Measurements from ENCODE around the gene WAS.
"Not testable (repeated sequence)": the region's sequence is repeated elsewhere in the genome, so short reads cannot be mapped to it uniquely, and the experiment has no call there.

WAS gene

DNA sequence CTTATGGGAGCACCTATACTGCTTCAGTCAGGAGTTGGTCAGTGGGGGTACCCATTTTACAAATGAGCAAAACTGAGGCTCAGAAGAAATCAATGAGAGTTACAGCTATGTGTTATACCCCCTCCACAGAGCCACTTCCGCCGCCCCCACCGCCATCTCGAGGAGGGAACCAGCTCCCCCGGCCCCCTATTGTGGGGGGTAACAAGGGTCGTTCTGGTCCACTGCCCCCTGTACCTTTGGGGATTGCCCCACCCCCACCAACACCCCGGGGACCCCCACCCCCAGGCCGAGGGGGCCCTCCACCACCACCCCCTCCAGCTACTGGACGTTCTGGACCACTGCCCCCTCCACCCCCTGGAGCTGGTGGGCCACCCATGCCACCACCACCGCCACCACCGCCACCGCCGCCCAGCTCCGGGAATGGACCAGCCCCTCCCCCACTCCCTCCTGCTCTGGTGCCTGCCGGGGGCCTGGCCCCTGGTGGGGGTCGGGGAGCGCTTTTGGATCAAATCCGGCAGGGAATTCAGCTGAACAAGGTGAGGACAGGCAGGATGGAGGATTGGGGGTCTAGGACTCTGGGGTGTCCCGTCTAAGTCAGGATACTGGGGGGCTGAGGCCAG, 5.0 kb downstream of the WAS start:
- Histone ChIP-seq H3K36me3 (ENCODE audit: control insufficient read depth, low read depth, low read length) (no peaks in the 10 kb centered on the region), H3K27ac (ENCODE audit: low read length) (no peak overlapping the region), H3K27me3 (ENCODE audit: control insufficient read depth, insufficient read depth, low read length) (no peaks in the 10 kb centered on the region), H3K9ac (ENCODE audit: low read length) (no peak overlapping the region), H3K4me1 (ENCODE audit: control insufficient read depth, low read depth, low read length) (no peaks in the 10 kb centered on the region), H3K9me3 (ENCODE audit: control insufficient read depth, low read depth, low read length) (peaks cover 5% of the 10 kb centered on the region), H3K4me3 (ENCODE audit: low read length) (no peak overlapping the region)

- no peaks in the 10 kb centered on the region for H3K4me1 ChIP-seq (ENCODE audit: control insufficient read depth, low read depth, low read length)
- H3K36me3 ChIP-seq (ENCODE audit: control insufficient read depth, low read depth, low read length): no peaks in the 10 kb centered on the region
- H3K9ac ChIP-seq (ENCODE audit: low read length): no peak overlapping the region
These were observed 5.8 kb downstream of the WAS start for GRCh38 chrX:48689208-48689920.

GRCh38 chrX:48691746-48692145, 8.1 kb downstream of the WAS start:
- H3K9me3 ChIP-seq (ENCODE audit: control insufficient read depth, low read depth, low read length); H3K4me1 ChIP-seq (ENCODE audit: control insufficient read depth, low read depth, low read length); H3K27ac ChIP-seq (ENCODE audit: low read length); H3K9ac ChIP-seq (ENCODE audit: low read length); H3K36me3 ChIP-seq (ENCODE audit: control insufficient read depth, low read depth, low read length); H3K27me3 ChIP-seq (ENCODE audit: control insufficient read depth, insufficient read depth, low read length); H3K4me3 ChIP-seq (ENCODE audit: low read length): not testable (repeated sequence)

More at GRCh38 chrX:48689208-48689920, 5.8 kb downstream of the WAS start:
- Histone ChIP-seq H3K9me3 (ENCODE audit: control insufficient read depth, low read depth, low read length) (peaks cover 7% of the 10 kb centered on the region), H3K27me3 (ENCODE audit: control insufficient read depth, insufficient read depth, low read length) (no peaks in the 10 kb centered on the region), H3K4me3 (ENCODE audit: low read length) (no peak overlapping the region), H3K27ac (ENCODE audit: low read length) (no peak overlapping the region)

- no peak overlapping the region for H3K4me3 ChIP-seq (ENCODE audit: low read length)
These were observed 11.4 kb downstream of the WAS start for GRCh38 chrX:48694776-48695533.

DNA sequence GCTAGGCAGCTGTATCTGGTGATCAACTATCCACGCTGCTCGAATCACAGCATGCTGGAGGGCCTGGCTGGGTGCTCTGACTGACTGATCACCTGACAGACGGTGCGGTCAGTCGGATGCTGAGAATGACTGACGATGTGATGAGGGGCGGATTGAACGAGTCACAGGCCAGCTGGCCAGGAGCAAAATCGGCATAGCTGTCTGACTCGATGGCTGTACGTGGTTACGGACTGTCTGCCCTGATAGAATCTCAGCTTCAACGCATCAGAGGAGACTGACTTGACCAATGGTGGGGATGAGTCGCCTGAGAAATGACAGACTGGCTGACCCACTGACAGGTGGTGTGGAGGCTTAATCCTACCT, 11.9 kb downstream of the WAS start:
- Histone ChIP-seq H3K9me3 (ENCODE audit: control insufficient read depth, low read depth, low read length) (peaks cover 3% of the 10 kb centered on the region), H3K27ac (ENCODE audit: low read length) (no peak overlapping the region)

More at GRCh38 chrX:48694776-48695533, 11.4 kb downstream of the WAS start:
- Histone ChIP-seq H3K36me3 (ENCODE audit: control insufficient read depth, low read depth, low read length) (peaks cover 6% of the 10 kb centered on the region), H3K27me3 (ENCODE audit: control insufficient read depth, insufficient read depth, low read length) (no peaks in the 10 kb centered on the region), H3K9ac (ENCODE audit: low read length) (no peak overlapping the region), H3K27ac (ENCODE audit: low read length) (no peak overlapping the region), H3K4me1 (ENCODE audit: control insufficient read depth, low read depth, low read length) (peaks cover 6% of the 10 kb centered on the region), H3K9me3 (ENCODE audit: control insufficient read depth, low read depth, low read length) (peaks cover 3% of the 10 kb centered on the region)

DNA sequence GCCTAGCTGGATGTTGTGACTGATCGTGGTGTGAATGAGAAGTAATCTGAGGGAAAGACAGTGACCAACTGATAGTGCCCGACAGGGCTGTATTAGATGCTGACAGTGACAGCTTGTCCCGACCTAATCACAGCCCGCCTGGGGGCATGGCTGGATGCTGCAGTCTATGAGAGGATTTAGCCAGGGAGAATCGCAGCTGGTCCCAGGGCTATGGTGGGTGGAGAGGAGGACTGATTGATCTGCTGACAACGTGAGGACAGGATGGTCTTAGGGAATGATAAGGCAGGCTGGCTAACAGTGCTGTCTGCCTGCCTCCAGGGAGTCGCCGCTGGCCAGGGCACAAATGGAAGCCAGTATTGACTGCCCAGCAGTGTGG, 12.3 kb downstream of the WAS start:
- Histone ChIP-seq H3K9me3 (ENCODE audit: control insufficient read depth, low read depth, low read length) (peaks cover 3% of the 10 kb centered on the region), H3K9ac (ENCODE audit: low read length) (no peak overlapping the region), H3K4me3 (ENCODE audit: low read length) (peak overlapping the region; percentile 77), H3K27ac (ENCODE audit: low read length) (no peak overlapping the region), H3K4me1 (ENCODE audit: control insufficient read depth, low read depth, low read length) (peaks cover 6% of the 10 kb centered on the region), H3K36me3 (ENCODE audit: control insufficient read depth, low read depth, low read length) (peaks cover 13% of the 10 kb centered on the region), H3K27me3 (ENCODE audit: control insufficient read depth, insufficient read depth, low read length) (no peaks in the 10 kb centered on the region)

More for the DNA sequence above, 11.9 kb downstream of the WAS start:
- peaks cover 9% of the 10 kb centered on the region for H3K36me3 ChIP-seq (ENCODE audit: control insufficient read depth, low read depth, low read length)
- H3K4me1 ChIP-seq (ENCODE audit: control insufficient read depth, low read depth, low read length): peaks cover 6% of the 10 kb centered on the region
- no peaks in the 10 kb centered on the region for H3K27me3 ChIP-seq (ENCODE audit: control insufficient read depth, insufficient read depth, low read length)
- H3K9ac ChIP-seq (ENCODE audit: low read length): no peak overlapping the region
- H3K4me3 ChIP-seq (ENCODE audit: low read length): peak overlapping the region; percentile 77

DNA sequence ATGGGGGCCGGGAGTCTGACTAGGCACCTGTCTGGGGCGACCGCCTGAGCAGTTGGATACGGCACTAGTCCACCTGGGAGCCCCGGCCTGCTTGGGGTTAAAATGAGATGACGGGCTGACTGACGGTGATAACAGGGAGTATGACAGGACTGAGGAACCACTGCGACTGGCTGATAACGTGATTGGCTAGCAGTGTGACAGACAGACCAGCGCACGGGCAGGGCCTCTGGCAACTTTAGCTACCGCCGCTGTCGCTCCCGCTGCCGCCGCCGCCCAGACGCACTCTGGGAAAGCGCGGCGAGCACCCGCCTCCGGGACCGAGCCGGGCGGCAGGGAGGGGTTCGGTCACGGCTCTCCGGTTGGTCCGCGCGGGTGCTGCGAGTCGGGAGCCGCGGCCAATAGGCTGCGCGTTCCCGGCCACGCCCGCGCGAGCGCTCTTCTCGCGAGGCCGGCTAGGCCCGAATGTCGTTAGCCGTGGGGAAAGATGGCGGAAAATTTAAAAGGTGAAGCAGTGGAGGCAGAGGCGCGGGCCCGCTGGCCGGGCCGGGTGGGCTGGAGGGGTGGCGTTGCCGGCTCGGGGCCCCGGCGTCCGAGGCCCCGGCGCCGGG, 12.8 kb downstream of the WAS start, which contains the start of gene SUV39H1:
Gene SUV39H1, plus strand, starts transcription at position 434 of the 608 bp plus-strand sequence. Its CDS starts 51 bp downstream, at position 485.
- Histone ChIP-seq H3K4me1 (ENCODE audit: control insufficient read depth, low read depth, low read length) (peaks cover 6% of the 10 kb centered on the region), H3K9me3 (ENCODE audit: control insufficient read depth, low read depth, low read length) (peaks cover 3% of the 10 kb centered on the region), H3K4me3 (ENCODE audit: low read length) (peak within 1 kb of the TSS; percentile 77), H3K27ac (ENCODE audit: low read length) (no peak within 1 kb of the TSS), H3K27me3 (ENCODE audit: control insufficient read depth, insufficient read depth, low read length) (no peaks in the 10 kb centered on the region), H3K36me3 (ENCODE audit: control insufficient read depth, low read depth, low read length) (peaks cover 18% of the 10 kb centered on the region), H3K9ac (ENCODE audit: low read length) (peak within 1 kb of the TSS; percentile 77)

- H3K4me3 ChIP-seq (ENCODE audit: low read length): peak overlapping the region; percentile 77
- no peak overlapping the region for H3K27ac ChIP-seq (ENCODE audit: low read length)
- no peaks in the 10 kb centered on the region for H3K27me3 ChIP-seq (ENCODE audit: control insufficient read depth, insufficient read depth, low read length)
- H3K4me1 ChIP-seq (ENCODE audit: control insufficient read depth, low read depth, low read length): peaks cover 6% of the 10 kb centered on the region
- H3K9me3 ChIP-seq (ENCODE audit: control insufficient read depth, low read depth, low read length): peaks cover 8% of the 10 kb centered on the region
- peak overlapping the region; percentile 77 for H3K9ac ChIP-seq (ENCODE audit: low read length)
- H3K36me3 ChIP-seq (ENCODE audit: control insufficient read depth, low read depth, low read length): peaks cover 25% of the 10 kb centered on the region
These were observed 13.5 kb downstream of the WAS start for GRCh38 chrX:48696909-48697727.

GRCh38 chrX:48698306-48698705, 14.7 kb downstream of the WAS start:
- Histone ChIP-seq H3K36me3 (ENCODE audit: control insufficient read depth, low read depth, low read length) (peaks cover 37% of the 10 kb centered on the region), H3K4me1 (ENCODE audit: control insufficient read depth, low read depth, low read length) (peaks cover 6% of the 10 kb centered on the region), H3K9ac (ENCODE audit: low read length) (peak overlapping the region; percentile 77), H3K27ac (ENCODE audit: low read length) (no peak overlapping the region), H3K27me3 (ENCODE audit: control insufficient read depth, insufficient read depth, low read length) (no peaks in the 10 kb centered on the region), H3K4me3 (ENCODE audit: low read length) (peak overlapping the region; percentile 77), H3K9me3 (ENCODE audit: control insufficient read depth, low read depth, low read length) (peaks cover 8% of the 10 kb centered on the region)

- H3K27me3 ChIP-seq (ENCODE audit: control insufficient read depth, insufficient read depth, low read length): no peaks in the 10 kb centered on the region
- peaks cover 49% of the 10 kb centered on the region for H3K36me3 ChIP-seq (ENCODE audit: control insufficient read depth, low read depth, low read length)
- peaks cover 6% of the 10 kb centered on the region for H3K4me1 ChIP-seq (ENCODE audit: control insufficient read depth, low read depth, low read length)
- H3K9ac ChIP-seq (ENCODE audit: low read length): no peak overlapping the region
- H3K9me3 ChIP-seq (ENCODE audit: control insufficient read depth, low read depth, low read length): peaks cover 4% of the 10 kb centered on the region
- no peak overlapping the region for H3K27ac ChIP-seq (ENCODE audit: low read length)
- H3K4me3 ChIP-seq (ENCODE audit: low read length): no peak overlapping the region
These were observed 16.6 kb downstream of the WAS start for GRCh38 chrX:48700246-48700645.
